ENCODE data around the gene HCCS. TPM values are rescaled to one million over a fixed set of nuclear protein-coding genes. Genes with fewer than 3 reads are reported as not detected.

The HCCS gene
- total RNA-seq, 1 experiment from 2014 or later, result 28.0 TPM

- POLR2A ChIA-PET, result no interaction called here
- CTCF ChIA-PET, result no interaction called here
These were observed 29.6 kb upstream of the HCCS start for GRCh38 chrX:11081511-11081910.

GRCh38 chrX:11085305-11085704, 25.8 kb upstream of the HCCS start:
- Mint-ChIP-seq H3K36me3 (peaks cover 7% of the 10 kb centered on the region), H3K27ac (no peak overlapping the region), H3K4me3 (no peak overlapping the region), H3K9me3 (peaks cover 18% of the 10 kb centered on the region), H3K27me3 (ENCODE audit: low read depth) (no peaks in the 10 kb centered on the region; the same call in 1 of the 2 replicates), H3K4me1 (no peaks in the 10 kb centered on the region)
- DNase-seq (ENCODE audit: low spot score), result no peak
- no peak for ATAC-seq
- CTCF ChIA-PET, result no interaction called here
- POLR2A ChIA-PET, result interaction anchor here (0.7 kb wide), 1 partner anchor 890 kb away, joined by 3 read pairs; no protein-coding TSS in a partner anchor
- TF ChIP-seq ZNF671 (CRISPR knock-in tag; IDR thresholded peaks at IDR 0.05) (no peak), CREM (CRISPR knock-in tag; IDR thresholded peaks at IDR 0.05) (no peak), IRF2 (CRISPR knock-in tag; IDR thresholded peaks at IDR 0.05; ENCODE audit: borderline replicate concordance, low read depth) (no peak), NFYB (CRISPR knock-in tag; conservative IDR thresholded peaks at IDR 0.05; ENCODE audit: low read depth) (no peak)

More at GRCh38 chrX:11081511-11081910, 29.6 kb upstream of the HCCS start:
- no peak for DNase-seq (ENCODE audit: low spot score)
- no peak overlapping the region for H3K27ac Mint-ChIP-seq
- H3K4me3 Mint-ChIP-seq, result no peak overlapping the region
- H3K4me1 Mint-ChIP-seq, result peaks cover 7% of the 10 kb centered on the region
- no peaks in the 10 kb centered on the region for H3K36me3 Mint-ChIP-seq
- no peaks in the 10 kb centered on the region for H3K27me3 Mint-ChIP-seq (ENCODE audit: low read depth)
- no peaks in the 10 kb centered on the region for H3K9me3 Mint-ChIP-seq
- ATAC-seq, result no peak
- no peak for TF ChIP-seq NR2C2 (CRISPR knock-in tag; IDR thresholded peaks at IDR 0.05)
- TF ChIP-seq PREB (CRISPR knock-in tag; IDR thresholded peaks at IDR 0.05; ENCODE audit: borderline replicate concordance), result no peak
- TF ChIP-seq ZNF317 (CRISPR knock-in tag; IDR thresholded peaks at IDR 0.05; ENCODE audit: borderline replicate concordance, low read depth), result no peak
- TF ChIP-seq FOXJ3 (CRISPR knock-in tag; IDR thresholded peaks at IDR 0.05; ENCODE audit: borderline replicate concordance), result no peak
- no peak for TF ChIP-seq TCF7 (CRISPR knock-in tag; IDR thresholded peaks at IDR 0.05; ENCODE audit: low read depth)
- no peak for TF ChIP-seq SOX15 (CRISPR knock-in tag; IDR thresholded peaks at IDR 0.05)
- TF ChIP-seq ZNF396 (CRISPR knock-in tag; IDR thresholded peaks at IDR 0.05; ENCODE audit: borderline replicate concordance), result no peak
- TF ChIP-seq TEAD1 (CRISPR knock-in tag; IDR thresholded peaks at IDR 0.05), result no peak
- TF ChIP-seq, protein P1, sequence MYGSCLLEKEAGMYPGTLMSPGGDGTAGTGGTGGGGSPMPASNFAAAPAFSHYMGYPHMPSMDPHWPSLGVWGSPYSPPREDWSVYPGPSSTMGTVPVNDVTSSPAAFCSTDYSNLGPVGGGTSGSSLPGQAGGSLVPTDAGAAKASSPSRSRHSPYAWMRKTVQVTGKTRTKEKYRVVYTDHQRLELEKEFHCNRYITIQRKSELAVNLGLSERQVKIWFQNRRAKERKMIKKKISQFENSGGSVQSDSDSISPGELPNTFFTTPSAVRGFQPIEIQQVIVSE (CRISPR knock-in tag; IDR thresholded peaks at IDR 0.05; ENCODE audit: borderline replicate concordance), result no peak

DNA sequence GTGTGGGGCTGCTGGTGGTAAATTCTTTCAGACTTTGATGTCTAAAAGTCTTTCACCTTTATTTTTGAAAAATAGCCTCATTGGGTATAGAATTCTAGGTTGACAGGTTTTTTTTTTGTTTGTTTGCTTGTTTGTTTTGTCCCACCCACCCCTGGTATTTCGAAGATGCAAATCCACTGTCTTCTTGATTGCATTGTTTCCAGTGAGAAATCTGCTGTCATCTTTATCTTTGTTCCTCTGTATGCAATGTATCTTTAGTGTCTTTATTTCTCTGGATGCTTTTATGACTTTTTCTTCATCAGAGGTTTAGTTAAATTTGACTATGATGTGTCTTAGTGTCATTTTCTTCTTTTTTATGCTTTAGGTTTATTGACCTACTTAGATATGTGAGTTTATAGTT, 21.3 kb upstream of the HCCS start:
- ChIA-PET CTCF (no interaction called here), POLR2A (no interaction called here)
- Mint-ChIP-seq H3K4me1 (no peaks in the 10 kb centered on the region), H3K9me3 (peaks cover 31% of the 10 kb centered on the region), H3K36me3 (peaks cover 13% of the 10 kb centered on the region), H3K27me3 (ENCODE audit: low read depth) (no peaks in the 10 kb centered on the region; the same call in 1 of the 2 replicates), H3K4me3 (no peak overlapping the region), H3K27ac (no peak overlapping the region)
- DNase-seq (ENCODE audit: low spot score) (no peak), ATAC-seq (no peak)
- TF ChIP-seq, protein P2, sequence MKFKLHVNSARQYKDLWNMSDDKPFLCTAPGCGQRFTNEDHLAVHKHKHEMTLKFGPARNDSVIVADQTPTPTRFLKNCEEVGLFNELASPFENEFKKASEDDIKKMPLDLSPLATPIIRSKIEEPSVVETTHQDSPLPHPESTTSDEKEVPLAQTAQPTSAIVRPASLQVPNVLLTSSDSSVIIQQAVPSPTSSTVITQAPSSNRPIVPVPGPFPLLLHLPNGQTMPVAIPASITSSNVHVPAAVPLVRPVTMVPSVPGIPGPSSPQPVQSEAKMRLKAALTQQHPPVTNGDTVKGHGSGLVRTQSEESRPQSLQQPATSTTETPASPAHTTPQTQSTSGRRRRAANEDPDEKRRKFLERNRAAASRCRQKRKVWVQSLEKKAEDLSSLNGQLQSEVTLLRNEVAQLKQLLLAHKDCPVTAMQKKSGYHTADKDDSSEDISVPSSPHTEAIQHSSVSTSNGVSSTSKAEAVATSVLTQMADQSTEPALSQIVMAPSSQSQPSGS (CRISPR knock-in tag; IDR thresholded peaks at IDR 0.05; ENCODE audit: borderline replicate concordance, low read depth), result no peak
- TF ChIP-seq ZNF317 (CRISPR knock-in tag; IDR thresholded peaks at IDR 0.05; ENCODE audit: borderline replicate concordance, low read depth), result peak; percentile 77; the same call in 1 of the 2 replicates

GRCh38 chrX:11097933-11098332, 13.2 kb upstream of the HCCS start:
- Mint-ChIP-seq H3K36me3 (no peaks in the 10 kb centered on the region), H3K27ac (no peak overlapping the region), H3K9me3 (no peaks in the 10 kb centered on the region), H3K4me1 (peaks cover 7% of the 10 kb centered on the region), H3K27me3 (ENCODE audit: low read depth) (no peaks in the 10 kb centered on the region), H3K4me3 (no peak overlapping the region)
- DNase-seq (ENCODE audit: low spot score) (no peak), ATAC-seq (no peak)
- TF ChIP-seq ETV6 (CRISPR knock-in tag; IDR thresholded peaks at IDR 0.05), result no peak
- no peak for TF ChIP-seq ZNF121 (CRISPR knock-in tag; IDR thresholded peaks at IDR 0.05)
- no peak for TF ChIP-seq TEAD4 (CRISPR knock-in tag; IDR thresholded peaks at IDR 0.05)
- TF ChIP-seq KAT7 (CRISPR knock-in tag; IDR thresholded peaks at IDR 0.05; ENCODE audit: borderline replicate concordance), result no peak
- no peak for TF ChIP-seq EMX1 (CRISPR knock-in tag; IDR thresholded peaks at IDR 0.05)
- TF ChIP-seq, protein P3, sequence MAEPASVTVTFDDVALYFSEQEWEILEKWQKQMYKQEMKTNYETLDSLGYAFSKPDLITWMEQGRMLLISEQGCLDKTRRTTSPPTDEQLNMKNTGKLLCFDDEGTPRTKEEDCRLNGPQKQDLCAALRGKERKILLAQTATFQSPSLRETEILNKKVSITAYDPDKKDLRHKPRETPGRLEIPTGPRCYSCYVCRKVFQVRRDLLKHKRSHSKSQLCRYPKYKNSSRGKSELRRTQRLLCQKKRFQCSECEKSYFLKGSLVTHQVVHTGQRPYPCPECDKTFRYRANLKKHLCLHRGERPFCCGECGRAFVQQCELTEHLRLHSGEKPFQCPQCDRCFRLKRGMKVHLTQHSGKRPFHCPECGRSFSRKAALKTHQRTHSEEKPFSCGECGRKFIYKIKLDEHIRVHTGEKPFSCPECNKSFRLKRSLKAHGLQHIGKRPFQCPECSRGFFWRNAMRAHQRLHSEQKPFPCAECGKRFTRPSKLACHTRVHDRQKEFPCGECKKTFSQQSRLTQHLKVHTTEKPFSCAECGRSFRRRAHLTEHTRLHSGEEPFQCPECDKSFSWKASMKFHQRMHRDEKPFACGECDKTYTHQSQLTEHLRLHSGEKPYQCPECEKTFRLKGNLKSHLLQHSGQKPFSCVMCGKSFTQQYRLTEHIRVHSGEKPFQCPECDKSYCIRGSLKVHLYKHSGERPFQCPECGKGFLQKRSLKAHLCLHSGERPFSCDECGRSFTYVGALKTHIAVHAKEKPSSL (CRISPR knock-in tag; conservative IDR thresholded peaks at IDR 0.05), result no peak
- TF ChIP-seq NFYB (CRISPR knock-in tag; conservative IDR thresholded peaks at IDR 0.05; ENCODE audit: low read depth), result no peak
- no peak for TF ChIP-seq IRF2 (CRISPR knock-in tag; IDR thresholded peaks at IDR 0.05; ENCODE audit: borderline replicate concordance, low read depth)
- TF ChIP-seq ZNF512 (CRISPR knock-in tag; IDR thresholded peaks at IDR 0.05; ENCODE audit: borderline replicate concordance), result no peak
- TF ChIP-seq ZBTB21 (CRISPR knock-in tag; IDR thresholded peaks at IDR 0.05; ENCODE audit: borderline replicate concordance), result no peak
- no peak for TF ChIP-seq ZNF423 (CRISPR knock-in tag; IDR thresholded peaks at IDR 0.05)
- ChIA-PET CTCF (no interaction called here), POLR2A (no interaction called here)

All from WTC11 (cell line).